Heart left ventricle (tissue), 13 donors: Measurements from ENCODE around the gene GAB2.

Experiments
- CTCF ChIP-seq, 12 donors: fragments of 200-600 bp; sonication (generic) in 4 of 12; IDR thresholded peaks; one replicate each; pipeline versions ENCODE4 v1.5.0 to v1.8.0; 2018 to 2022; ENCODE audit warnings: antibody characterized with exemption in 12 of 12, mild to moderate bottlenecking in 5 of 12
- POLR2A ChIP-seq, 2 donors: fragments of 450-650 bp; IDR thresholded peaks; one replicate each; pipeline ENCODE4 v1.6.1; 2017; ENCODE audit warnings: antibody characterized with exemption in 2 of 2, mild to moderate bottlenecking in 2 of 2, moderate library complexity in 2 of 2
- donor health status: ischemic (EF 13 %, LVEDD 7.1; RV severe dilation, severe dysfunction).
- donor health status: DM: no; HTN: yes; CAD: no.
- donor health status: DM: no; HTN: no; CAD: no.
- donor health status: ischemic (EF 25% LVEDD 6.9; RV normal size, moderate dysfunction).
- donor health status: ischemic (EF 25% LVEDD 5.7; RV mildly dilated, moderate dysfunction).
- donor health status: ischemic (EF 35%, LVEDD 5.7; RV mildly dilated, moderate dysfunction).
- donor health status: nonischemic (EF 11% LVEDD 7.7; RV severe dilation, severe dysfunction).
- donor health status: DM: yes; HTN: yes; CAD: no.
- donor health status: PGD.
- donor health status: ischemic (EF 29% LVEDD 5.4; RV normal size, mild dysfunction).
- donor health status: nonischemic (EF 23%, LVEDD 6.1; RV moderate dilation, normal function).

DNA sequence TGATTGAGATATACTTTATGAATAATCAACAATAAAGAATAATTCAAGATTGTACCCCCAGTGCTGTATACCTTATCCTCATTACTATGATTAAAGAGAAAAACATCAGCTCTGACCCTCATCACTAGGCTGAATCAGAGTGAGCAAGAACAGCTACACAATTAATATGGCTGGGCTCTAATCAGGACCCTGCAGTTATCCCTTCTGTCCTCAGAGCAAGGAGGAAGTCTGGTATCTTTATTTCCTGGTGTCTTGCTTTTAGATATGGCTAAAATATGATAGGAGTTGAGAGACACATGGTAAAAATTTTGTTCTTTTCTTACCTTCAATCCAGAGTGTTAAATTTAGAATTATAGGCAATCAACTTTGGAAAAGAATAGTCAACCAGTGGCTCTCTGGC, 28.6 kb upstream of the GAB2 start:
- TF ChIP-seq POLR2A (IDR thresholded peaks at IDR 0.05), result no peak
- no peak for TF ChIP-seq CTCF (IDR thresholded peaks at IDR 0.05)
